IPS DF 4.7 (cell line): ENCODE measurements around the gene ARL15.
"Not testable (repeated sequence)": the region's sequence is repeated elsewhere in the genome, so short reads cannot be mapped to it uniquely, and the experiment has no call there.

Experiments used
- DNase-seq: peaks from one replicate; pipeline ENCODE4 v3.0.0-alpha.2; 2013; ENCODE audit warnings: low spot score; ENCODE audit errors: extremely low read depth

The ARL15 gene

GRCh38 chr5:53858700-53859456, 451.5 kb downstream of the ARL15 start:
- DNase-seq = no peak

DNA sequence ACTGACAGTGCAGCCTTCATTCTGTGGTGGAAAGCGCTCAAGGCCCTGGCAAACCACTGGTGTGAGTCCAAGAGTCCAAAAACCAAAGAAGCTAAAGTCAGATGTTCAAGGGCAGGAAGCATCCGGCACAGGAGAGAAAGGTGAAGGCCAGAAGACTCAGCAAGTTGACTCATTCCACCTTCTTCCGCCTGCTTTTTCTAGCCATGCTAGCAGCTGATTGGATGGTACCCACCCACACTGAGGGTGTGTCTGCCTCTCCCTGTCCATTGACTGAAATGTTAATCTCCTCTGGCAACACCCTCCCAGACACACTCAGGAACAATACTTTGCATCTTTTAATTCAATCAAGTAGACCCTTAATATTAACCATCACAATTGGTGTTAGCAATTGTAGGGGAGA, 453.9 kb downstream of the ARL15 start:
- DNase-seq = no peak

GRCh38 chr5:53836851-53837430, 473.4 kb downstream of the ARL15 start:
- not testable (repeated sequence) for DNase-seq

DNA sequence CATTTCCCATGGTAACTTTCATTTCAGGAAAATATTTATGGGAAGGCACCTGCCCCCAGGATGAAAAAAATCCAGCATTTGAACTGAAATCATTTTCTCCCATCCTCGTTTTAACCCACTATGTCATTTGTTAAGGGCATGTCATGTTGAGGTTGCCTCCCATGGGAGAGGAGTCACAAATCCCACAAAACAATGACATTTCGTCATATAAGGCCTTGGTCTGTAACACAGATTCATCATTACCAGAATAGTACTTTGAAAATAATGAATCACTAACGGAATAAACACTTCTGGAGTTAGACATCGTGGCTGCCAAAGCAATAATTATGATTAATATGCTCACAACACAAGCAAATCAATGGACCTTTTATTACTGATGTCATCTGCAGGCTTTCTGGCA, 475.9 kb downstream of the ARL15 start:
- no peak for DNase-seq
